ENCODE data around the gene CDADC1. TPM values are rescaled to one million over a fixed set of nuclear protein-coding genes. Genes with fewer than 3 reads are reported as not detected.

CDADC1 gene
- total and polyA plus RNA-seq, 2 of the 13 experiments (the other 11 are each of a cell fraction or from before 2014, with no cell fraction given): 2.4 to 9.0 TPM

DNA sequence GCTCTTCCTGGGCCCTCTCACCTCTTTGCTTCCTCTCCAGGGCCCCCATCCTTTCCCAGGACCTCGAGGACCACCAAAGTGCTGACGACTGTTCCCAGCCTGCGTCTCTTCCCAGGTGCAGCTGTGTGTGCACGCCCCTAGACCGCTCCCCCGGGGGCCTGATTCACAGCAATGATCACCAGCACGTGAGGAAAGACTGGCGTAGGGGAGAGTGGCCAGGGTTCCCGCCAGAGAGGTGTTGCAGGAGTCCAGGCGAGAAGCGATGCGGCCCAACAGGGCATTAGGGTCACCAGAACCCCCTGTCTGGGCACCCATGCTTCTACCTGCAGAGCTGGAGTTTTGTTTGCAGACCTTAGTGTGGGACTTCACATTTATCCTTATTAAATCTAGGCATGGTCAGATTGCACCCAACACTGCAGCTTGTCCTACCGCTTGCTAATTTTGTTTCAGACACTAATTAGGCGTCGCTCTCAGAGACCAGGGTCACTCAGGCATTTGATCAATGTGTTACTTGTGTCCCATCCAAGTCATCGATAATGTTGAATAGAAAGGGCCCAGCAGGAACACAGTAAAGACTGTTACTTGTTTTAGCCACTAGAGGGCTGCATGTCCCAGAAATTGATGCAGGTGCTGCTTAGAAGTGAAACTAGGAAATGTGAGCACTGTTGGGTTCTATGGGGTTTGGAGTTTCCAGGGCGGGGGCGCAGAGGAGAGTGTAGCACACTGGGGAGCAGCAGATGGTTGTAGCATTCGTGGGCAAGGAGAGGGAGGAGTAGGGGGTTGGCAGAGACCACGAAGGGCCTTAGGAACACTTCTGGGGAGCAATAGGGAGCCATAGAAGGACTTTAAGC, 53.2 kb downstream of the CDADC1 start (continued):
- TF ChIP-seq GTF3A (CRISPR knock-in tag; conservative IDR thresholded peaks at IDR 0.05): no peak
- no peak for TF ChIP-seq ZNF776 (CRISPR knock-in tag; IDR thresholded peaks at IDR 0.05)
- no peak for TF ChIP-seq MTA1 (CRISPR knock-in tag; IDR thresholded peaks at IDR 0.05; ENCODE audit: borderline replicate concordance)
- no peak for TF ChIP-seq MTF2 (CRISPR knock-in tag; IDR thresholded peaks at IDR 0.05; ENCODE audit: borderline replicate concordance)
- TF ChIP-seq PREB (CRISPR knock-in tag; IDR thresholded peaks at IDR 0.05): no peak
- TF ChIP-seq ZNF543 (CRISPR knock-in tag; IDR thresholded peaks at IDR 0.05): no peak
- TF ChIP-seq, protein P1, sequence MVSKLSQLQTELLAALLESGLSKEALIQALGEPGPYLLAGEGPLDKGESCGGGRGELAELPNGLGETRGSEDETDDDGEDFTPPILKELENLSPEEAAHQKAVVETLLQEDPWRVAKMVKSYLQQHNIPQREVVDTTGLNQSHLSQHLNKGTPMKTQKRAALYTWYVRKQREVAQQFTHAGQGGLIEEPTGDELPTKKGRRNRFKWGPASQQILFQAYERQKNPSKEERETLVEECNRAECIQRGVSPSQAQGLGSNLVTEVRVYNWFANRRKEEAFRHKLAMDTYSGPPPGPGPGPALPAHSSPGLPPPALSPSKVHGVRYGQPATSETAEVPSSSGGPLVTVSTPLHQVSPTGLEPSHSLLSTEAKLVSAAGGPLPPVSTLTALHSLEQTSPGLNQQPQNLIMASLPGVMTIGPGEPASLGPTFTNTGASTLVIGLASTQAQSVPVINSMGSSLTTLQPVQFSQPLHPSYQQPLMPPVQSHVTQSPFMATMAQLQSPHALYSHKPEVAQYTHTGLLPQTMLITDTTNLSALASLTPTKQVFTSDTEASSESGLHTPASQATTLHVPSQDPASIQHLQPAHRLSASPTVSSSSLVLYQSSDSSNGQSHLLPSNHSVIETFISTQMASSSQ (IDR thresholded peaks at IDR 0.05; ENCODE audit: low read depth): no peak
- TF ChIP-seq, protein P1 (CRISPR knock-in tag; IDR thresholded peaks at IDR 0.05; ENCODE audit: borderline replicate concordance): no peak
- no peak for TF ChIP-seq ZFP36L2 (CRISPR knock-in tag; IDR thresholded peaks at IDR 0.05)
- TF ChIP-seq, protein P2, sequence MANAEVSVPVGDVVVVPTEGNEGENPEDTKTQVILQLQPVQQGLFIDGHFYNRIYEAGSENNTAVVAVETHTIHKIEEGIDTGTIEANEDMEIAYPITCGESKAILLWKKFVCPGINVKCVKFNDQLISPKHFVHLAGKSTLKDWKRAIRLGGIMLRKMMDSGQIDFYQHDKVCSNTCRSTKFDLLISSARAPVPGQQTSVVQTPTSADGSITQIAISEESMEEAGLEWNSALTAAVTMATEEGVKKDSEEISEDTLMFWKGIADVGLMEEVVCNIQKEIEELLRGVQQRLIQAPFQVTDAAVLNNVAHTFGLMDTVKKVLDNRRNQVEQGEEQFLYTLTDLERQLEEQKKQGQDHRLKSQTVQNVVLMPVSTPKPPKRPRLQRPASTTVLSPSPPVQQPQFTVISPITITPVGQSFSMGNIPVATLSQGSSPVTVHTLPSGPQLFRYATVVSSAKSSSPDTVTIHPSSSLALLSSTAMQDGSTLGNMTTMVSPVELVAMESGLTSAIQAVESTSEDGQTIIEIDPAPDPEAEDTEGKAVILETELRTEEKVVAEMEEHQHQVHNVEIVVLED (CRISPR knock-in tag; IDR thresholded peaks at IDR 0.05; ENCODE audit: borderline replicate concordance): no peak
- TF ChIP-seq CBFB (CRISPR knock-in tag; IDR thresholded peaks at IDR 0.05): no peak
- no peak for TF ChIP-seq KMT2A (CRISPR knock-in tag; IDR thresholded peaks at IDR 0.05)
- TF ChIP-seq SKI (IDR thresholded peaks at IDR 0.05; ENCODE audit: partially characterized antibody): no peak
- TF ChIP-seq, protein P3, sequence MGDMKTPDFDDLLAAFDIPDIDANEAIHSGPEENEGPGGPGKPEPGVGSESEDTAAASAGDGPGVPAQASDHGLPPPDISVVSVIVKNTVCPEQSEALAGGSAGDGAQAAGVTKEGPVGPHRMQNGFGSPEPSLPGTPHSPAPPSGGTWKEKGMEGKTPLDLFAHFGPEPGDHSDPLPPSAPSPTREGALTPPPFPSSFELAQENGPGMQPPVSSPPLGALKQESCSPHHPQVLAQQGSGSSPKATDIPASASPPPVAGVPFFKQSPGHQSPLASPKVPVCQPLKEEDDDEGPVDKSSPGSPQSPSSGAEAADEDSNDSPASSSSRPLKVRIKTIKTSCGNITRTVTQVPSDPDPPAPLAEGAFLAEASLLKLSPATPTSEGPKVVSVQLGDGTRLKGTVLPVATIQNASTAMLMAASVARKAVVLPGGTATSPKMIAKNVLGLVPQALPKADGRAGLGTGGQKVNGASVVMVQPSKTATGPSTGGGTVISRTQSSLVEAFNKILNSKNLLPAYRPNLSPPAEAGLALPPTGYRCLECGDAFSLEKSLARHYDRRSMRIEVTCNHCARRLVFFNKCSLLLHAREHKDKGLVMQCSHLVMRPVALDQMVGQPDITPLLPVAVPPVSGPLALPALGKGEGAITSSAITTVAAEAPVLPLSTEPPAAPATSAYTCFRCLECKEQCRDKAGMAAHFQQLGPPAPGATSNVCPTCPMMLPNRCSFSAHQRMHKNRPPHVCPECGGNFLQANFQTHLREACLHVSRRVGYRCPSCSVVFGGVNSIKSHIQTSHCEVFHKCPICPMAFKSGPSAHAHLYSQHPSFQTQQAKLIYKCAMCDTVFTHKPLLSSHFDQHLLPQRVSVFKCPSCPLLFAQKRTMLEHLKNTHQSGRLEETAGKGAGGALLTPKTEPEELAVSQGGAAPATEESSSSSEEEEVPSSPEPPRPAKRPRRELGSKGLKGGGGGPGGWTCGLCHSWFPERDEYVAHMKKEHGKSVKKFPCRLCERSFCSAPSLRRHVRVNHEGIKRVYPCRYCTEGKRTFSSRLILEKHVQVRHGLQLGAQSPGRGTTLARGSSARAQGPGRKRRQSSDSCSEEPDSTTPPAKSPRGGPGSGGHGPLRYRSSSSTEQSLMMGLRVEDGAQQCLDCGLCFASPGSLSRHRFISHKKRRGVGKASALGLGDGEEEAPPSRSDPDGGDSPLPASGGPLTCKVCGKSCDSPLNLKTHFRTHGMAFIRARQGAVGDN (CRISPR knock-in tag; IDR thresholded peaks at IDR 0.05): peak; percentile 58
- no peak for TF ChIP-seq HOXA7 (CRISPR knock-in tag; IDR thresholded peaks at IDR 0.05)
- TF ChIP-seq ZNF253 (CRISPR knock-in tag; IDR thresholded peaks at IDR 0.05; ENCODE audit: borderline replicate concordance): no peak
- no peak for TF ChIP-seq MTF1 (CRISPR knock-in tag; IDR thresholded peaks at IDR 0.05)
- peak; percentile 42; the same call in 1 of the 2 replicates for TF ChIP-seq REPIN1 (CRISPR knock-in tag; IDR thresholded peaks at IDR 0.05; ENCODE audit: borderline replicate concordance, low read depth)

All from HepG2 (cell line).